Nephron (organoid): Measurements from ENCODE around the gene PCNX4.

ENCODE experiments used
- H3K27ac Mint-ChIP-seq, 3 experiments: 2 replicates each; pipeline ENCODE4 v1.8.0; 2020; ENCODE audit warnings: mixed read lengths in 3 of 3, mild to moderate bottlenecking in 2 of 3, moderate library complexity in 1 of 3
- H3K27me3 Mint-ChIP-seq: 2 replicates; pipeline ENCODE4 v1.8.0; 2021; ENCODE audit warnings: low read depth, mild to moderate bottlenecking, moderate library complexity, mixed read lengths
- H3K36me3 Mint-ChIP-seq: 2 replicates; pipeline ENCODE4 v1.8.0; 2020; ENCODE audit warnings: low read depth, mixed read lengths
- H3K4me1 Mint-ChIP-seq: 2 replicates; pipeline ENCODE4 v1.8.0; 2020; ENCODE audit warnings: mixed read lengths
- H3K4me3 Mint-ChIP-seq, 3 experiments: 2 replicates each; pipeline ENCODE4 v1.8.0; 2020; ENCODE audit warnings: mild to moderate bottlenecking in 3 of 3, mixed read lengths in 3 of 3, moderate library complexity in 2 of 3
- H3K9me3 Mint-ChIP-seq: 2 replicates; pipeline ENCODE4 v1.8.0; 2020; ENCODE audit warnings: mixed read lengths
- CTCF ChIP-seq, 3 experiments: fragments of 200-600 bp; sonication (generic); IDR thresholded peaks; one replicate each; pipeline ENCODE4 v1.5.0; 2021; ENCODE audit warnings: antibody characterized with exemption in 3 of 3; ENCODE audit not compliant: unreplicated experiment in 3 of 3

The PCNX4 gene

GRCh38 chr14:60133487-60133886 lies 41.8 kb downstream of the PCNX4 start:
- Mint-ChIP-seq H3K4me1 (no peaks in the 10 kb centered on the region), H3K9me3 (no peaks in the 10 kb centered on the region), H3K27ac (no peak overlapping the region), H3K36me3 (peaks cover 63% of the 10 kb centered on the region), H3K4me3 (no peak overlapping the region), H3K27me3 (no peaks in the 10 kb centered on the region)
- TF ChIP-seq CTCF (IDR thresholded peaks at IDR 0.05; ENCODE audit: unreplicated experiment in 3 of 3), result no peak

GRCh38 chr14:60134702-60135101 lies 43.0 kb downstream of the PCNX4 start:
- no peak for TF ChIP-seq CTCF (IDR thresholded peaks at IDR 0.05; ENCODE audit: unreplicated experiment in 3 of 3)
- Mint-ChIP-seq H3K36me3 (peaks cover 57% of the 10 kb centered on the region), H3K27me3 (no peaks in the 10 kb centered on the region), H3K27ac (no peak overlapping the region), H3K4me3 (no peak overlapping the region), H3K4me1 (no peaks in the 10 kb centered on the region), H3K9me3 (no peaks in the 10 kb centered on the region)

GRCh38 chr14:60151715-60152114 lies 60.0 kb downstream of the PCNX4 start:
- no peak for TF ChIP-seq CTCF (IDR thresholded peaks at IDR 0.05; ENCODE audit: unreplicated experiment in 3 of 3)
- Mint-ChIP-seq H3K27ac (no peak overlapping the region), H3K27me3 (no peaks in the 10 kb centered on the region), H3K4me3 (no peak overlapping the region), H3K9me3 (no peaks in the 10 kb centered on the region), H3K36me3 (peaks cover 74% of the 10 kb centered on the region), H3K4me1 (peaks cover 3% of the 10 kb centered on the region)

- no peak overlapping the region for H3K27ac Mint-ChIP-seq
- H3K9me3 Mint-ChIP-seq, result no peaks in the 10 kb centered on the region
- H3K36me3 Mint-ChIP-seq, result peaks cover 68% of the 10 kb centered on the region
- TF ChIP-seq CTCF (IDR thresholded peaks at IDR 0.05; ENCODE audit: unreplicated experiment in 3 of 3), result no peak
- peaks cover 8% of the 10 kb centered on the region for H3K4me1 Mint-ChIP-seq
- H3K4me3 Mint-ChIP-seq, result no peak overlapping the region
- H3K27me3 Mint-ChIP-seq, result no peaks in the 10 kb centered on the region
Measured at GRCh38 chr14:60153991-60154390, 62.3 kb downstream of the PCNX4 start.

GRCh38 chr14:60154671-60155070 lies 62.9 kb downstream of the PCNX4 start:
- H3K4me1 Mint-ChIP-seq, result peaks cover 11% of the 10 kb centered on the region
- no peaks in the 10 kb centered on the region for H3K9me3 Mint-ChIP-seq
- no peak overlapping the region for H3K27ac Mint-ChIP-seq
- peaks cover 64% of the 10 kb centered on the region for H3K36me3 Mint-ChIP-seq
- TF ChIP-seq CTCF (IDR thresholded peaks at IDR 0.05; ENCODE audit: unreplicated experiment in 3 of 3), result no peak
- no peaks in the 10 kb centered on the region for H3K27me3 Mint-ChIP-seq
- no peak overlapping the region for H3K4me3 Mint-ChIP-seq

- Mint-ChIP-seq H3K27ac (peak overlapping the region in 1 of 3 experiments; percentile 76), H3K36me3 (peaks cover 25% of the 10 kb centered on the region), H3K27me3 (no peaks in the 10 kb centered on the region), H3K9me3 (no peaks in the 10 kb centered on the region), H3K4me3 (no peak overlapping the region), H3K4me1 (peaks cover 36% of the 10 kb centered on the region)
- TF ChIP-seq CTCF (IDR thresholded peaks at IDR 0.05; ENCODE audit: unreplicated experiment in 3 of 3), result no peak
Measured at GRCh38 chr14:60160422-60160821, 68.7 kb downstream of the PCNX4 start.
